Subcutaneous adipose tissue (tissue), 4 donors: ENCODE results near the gene SYNPO2L. TPM values are rescaled to one million over a fixed set of nuclear protein-coding genes. Genes with fewer than 3 reads are reported as not detected.

ENCODE experiments used
- total RNA-seq, 4 donors: library from RNA; depleted of rRNA; stranded (reverse); fragments of >200 nt; gene quantifications; one replicate each; pipeline ENCODE4 v1.1.0, GENCODE V29; 2016
- TF ChIP-seq, protein P1 (sequence below): fragments of 450-650 bp; IDR thresholded peaks from one replicate; pipeline ENCODE4 v1.5.1; 2016; ENCODE audit warnings: low read depth, mild to moderate bottlenecking, control low read depth, antibody characterized with exemption, moderate library complexity

SYNPO2L gene
- total RNA-seq, 4 donors from 2014 or later, result not detected

DNA sequence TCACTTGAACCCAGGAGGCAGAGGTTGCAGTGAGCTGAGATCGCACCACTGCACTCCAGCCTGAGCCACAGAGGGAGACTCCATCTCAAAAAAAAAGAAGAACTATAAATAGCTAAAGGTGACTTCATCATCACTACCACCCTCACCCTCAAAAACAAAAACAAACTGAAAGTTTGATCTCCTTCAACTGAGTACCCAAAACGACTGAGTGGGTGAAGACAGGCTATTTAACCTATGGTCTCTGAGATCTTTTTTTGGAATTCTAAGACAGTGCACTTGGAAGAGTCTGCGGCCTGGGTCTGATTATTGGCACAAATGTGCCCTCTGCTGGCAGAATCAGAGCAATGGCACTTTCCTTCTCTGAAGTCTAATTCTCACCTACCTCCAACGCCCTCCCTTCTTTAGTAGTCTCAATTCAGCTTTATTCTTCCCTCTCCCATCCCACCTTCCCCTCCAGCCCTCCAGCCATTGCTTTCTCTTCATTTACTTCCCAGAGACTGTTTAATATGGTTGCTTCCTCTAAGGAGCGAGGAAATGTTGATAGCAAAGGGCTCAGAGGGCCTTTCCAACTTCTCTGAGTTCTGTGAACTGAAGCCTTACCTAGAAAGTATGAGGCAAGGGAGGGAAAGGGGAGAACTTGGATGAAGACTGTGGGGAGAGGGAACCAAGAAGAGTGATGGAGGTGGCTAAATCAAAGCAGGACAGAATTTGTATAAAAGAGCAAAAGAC, 11.7 kb downstream of the SYNPO2L start:
- TF ChIP-seq, protein P1, sequence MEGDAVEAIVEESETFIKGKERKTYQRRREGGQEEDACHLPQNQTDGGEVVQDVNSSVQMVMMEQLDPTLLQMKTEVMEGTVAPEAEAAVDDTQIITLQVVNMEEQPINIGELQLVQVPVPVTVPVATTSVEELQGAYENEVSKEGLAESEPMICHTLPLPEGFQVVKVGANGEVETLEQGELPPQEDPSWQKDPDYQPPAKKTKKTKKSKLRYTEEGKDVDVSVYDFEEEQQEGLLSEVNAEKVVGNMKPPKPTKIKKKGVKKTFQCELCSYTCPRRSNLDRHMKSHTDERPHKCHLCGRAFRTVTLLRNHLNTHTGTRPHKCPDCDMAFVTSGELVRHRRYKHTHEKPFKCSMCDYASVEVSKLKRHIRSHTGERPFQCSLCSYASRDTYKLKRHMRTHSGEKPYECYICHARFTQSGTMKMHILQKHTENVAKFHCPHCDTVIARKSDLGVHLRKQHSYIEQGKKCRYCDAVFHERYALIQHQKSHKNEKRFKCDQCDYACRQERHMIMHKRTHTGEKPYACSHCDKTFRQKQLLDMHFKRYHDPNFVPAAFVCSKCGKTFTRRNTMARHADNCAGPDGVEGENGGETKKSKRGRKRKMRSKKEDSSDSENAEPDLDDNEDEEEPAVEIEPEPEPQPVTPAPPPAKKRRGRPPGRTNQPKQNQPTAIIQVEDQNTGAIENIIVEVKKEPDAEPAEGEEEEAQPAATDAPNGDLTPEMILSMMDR, result no peak

DNA sequence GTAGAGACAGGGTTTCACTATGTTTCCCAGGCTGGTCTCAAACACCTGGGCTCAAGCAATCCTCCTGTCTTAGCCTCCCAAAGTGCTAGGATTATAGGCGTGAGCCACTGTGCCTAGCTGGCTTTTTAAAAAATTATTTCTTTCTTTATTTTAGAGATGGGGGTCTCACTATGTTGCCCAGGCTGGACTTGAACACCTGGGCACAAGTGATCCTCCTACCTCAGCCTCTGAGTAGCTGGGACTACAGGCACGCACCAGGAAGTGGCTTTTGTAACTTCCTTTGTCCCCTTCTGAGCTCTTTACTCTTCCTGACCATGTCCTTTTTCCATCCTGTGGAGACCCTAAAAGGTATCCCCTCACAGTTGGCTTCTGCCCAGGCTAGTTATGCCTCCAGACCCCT, 12.5 kb downstream of the SYNPO2L start:
- TF ChIP-seq, protein P1, result no peak

DNA sequence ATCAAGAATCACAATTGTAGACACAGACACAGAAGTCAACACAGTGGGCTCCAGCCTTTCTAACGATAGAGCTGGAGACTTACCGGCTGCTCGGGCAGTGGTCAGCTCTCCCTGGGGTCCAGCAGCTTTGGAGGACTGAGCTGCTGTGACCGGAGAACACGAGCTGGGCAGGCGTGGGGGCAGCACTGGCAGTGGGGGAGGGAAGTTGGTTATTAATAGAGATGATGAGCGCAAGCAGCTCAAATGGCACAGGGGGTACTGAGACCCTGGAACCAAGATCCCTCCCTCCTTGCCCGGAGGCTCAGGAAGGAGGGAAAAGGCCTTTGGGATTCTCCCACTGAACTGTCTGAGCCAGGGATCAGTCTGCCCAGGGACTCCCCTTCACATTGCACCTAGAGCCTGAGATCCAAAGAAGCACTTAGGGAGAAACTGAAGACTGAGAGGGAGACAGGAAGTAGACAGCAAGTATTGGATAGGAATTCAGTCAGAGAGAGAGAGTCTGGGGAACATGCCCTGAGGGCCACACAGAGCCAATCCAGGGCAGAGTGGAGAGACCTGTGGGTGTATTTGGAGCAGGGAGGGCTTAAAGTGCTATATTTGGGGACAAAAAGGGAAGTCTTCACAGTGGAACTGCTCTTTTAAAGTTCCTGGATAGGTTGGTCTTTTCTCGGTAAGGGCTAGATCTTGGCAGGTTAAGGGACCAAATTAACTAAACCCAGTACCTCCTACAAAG, 14.3 kb downstream of the SYNPO2L start, which contains the start of gene MYOZ1:
Gene MYOZ1, minus strand, starts transcription at position 147 of the 733 bp plus-strand sequence. CDS start 1,457 bp downstream, outside the sequence.
- TF ChIP-seq, protein P1, result no peak

DNA sequence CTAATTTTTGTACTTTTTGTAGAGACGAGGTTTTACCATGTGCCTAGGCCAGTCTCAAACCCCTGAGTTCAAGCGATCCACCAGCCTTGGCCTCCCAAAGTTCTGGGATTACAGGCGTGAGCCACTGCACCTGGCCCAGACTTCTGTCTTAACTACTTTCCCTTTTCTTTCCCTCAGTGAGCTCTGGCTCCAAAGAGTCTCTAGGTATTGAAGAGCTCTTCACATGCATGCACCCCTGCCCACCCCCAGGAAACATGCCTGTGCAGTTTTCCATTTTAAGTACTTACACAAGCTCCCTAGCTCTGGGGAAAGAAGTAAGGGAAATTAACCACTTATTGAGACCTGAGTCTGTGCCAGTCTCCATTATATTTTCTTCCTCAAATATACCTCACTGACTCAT, 16.5 kb downstream of the SYNPO2L start:
- TF ChIP-seq, protein P1, result no peak

DNA sequence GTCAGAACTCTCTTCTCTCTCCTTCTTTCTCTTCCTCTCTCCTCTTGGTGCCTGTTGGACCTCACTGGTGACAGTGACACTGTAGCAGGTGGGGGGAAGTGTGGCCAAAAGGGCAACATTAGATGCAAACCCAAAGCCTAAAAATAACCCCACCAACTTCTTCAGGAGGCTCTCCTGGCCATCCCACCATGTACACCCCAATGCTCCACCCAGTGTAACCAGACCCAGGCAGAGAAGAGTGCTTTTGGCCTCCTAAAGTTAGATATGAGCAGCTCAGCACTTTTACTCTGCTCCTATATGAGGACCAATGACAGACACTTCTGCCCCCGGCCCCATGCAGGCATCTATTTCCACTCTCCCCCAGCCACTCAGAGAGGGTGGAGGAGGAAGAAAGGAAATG, 20.0 kb downstream of the SYNPO2L start:
- TF ChIP-seq, protein P1, result no peak

DNA sequence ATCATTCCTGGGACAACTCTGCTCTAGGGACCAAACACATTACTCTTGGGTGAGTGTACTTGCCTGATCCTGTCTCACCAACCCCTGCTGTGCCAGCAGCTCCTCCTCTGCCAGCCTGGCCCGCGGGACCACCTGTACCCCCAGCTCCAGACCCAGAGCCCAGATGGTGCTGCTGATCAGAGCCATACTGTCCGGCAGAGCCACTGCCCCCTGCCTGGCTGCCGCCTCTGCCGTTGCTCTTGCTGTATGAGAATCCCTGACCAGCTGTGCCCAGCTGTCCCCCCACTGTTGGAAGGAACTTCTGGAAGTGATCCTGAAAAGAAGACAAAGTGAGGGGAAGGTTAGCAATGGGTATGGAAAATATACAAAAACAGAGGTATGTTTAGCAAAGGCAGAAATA, 21.4 kb downstream of the SYNPO2L start:
- TF ChIP-seq, protein P1, result no peak

DNA sequence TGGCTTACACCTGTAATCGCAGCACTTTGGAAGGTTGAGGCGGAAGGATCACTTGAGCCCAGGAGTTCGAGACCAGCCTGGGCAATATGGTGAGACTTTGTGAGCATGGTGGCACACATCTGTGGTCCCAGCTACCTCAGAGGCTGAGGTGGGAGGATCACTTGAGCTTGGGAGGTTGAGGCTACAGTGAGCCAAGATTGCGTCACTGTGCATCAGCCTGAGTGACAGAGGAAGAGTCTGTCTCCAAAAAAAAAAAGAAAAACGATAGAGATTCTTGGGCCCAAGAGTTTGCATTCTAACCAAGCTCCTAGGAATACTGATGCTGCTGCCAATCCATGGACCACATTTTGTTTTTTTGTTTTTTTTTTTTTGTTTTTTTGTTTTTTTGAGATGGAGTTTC, 26.7 kb downstream of the SYNPO2L start:
- TF ChIP-seq, protein P1, result no peak
